Measurements from ENCODE around the gene MTCH1.

- TF ChIP-seq POLR2A (IDR thresholded peaks at IDR 0.05; ENCODE audit: low read length) (no peak), GATA1 (IDR thresholded peaks at IDR 0.05; ENCODE audit: low read depth, low read length) (no peak)
Observed at GRCh38 chr6:37020381-37020780, 34.4 kb upstream of the MTCH1 start.
